Gastroesophageal sphincter (tissue), 3 donors: ENCODE measurements around the gene TRERF1.

ENCODE experiments used
- CTCF ChIP-seq, 4 experiments: fragments of 200-600 bp in 2 of 4; fragments of 450-650 bp in 2 of 4; sonication (generic) in 1 of 4; IDR thresholded peaks; one replicate each; pipeline ENCODE4 v1.5.1; 2017 to 2019; ENCODE audit warnings: antibody characterized with exemption in 4 of 4, mild to moderate bottlenecking in 2 of 4, moderate library complexity in 2 of 4
- EP300 ChIP-seq: sonication (generic); formaldehyde crosslinking; IDR thresholded peaks from one replicate; pipeline ENCODE4 v1.6.1; 2017; ENCODE audit warnings: antibody characterized with exemption, mild to moderate bottlenecking
- POLR2A ChIP-seq, 2 donors: fragments of 450-650 bp; IDR thresholded peaks; one replicate each; pipeline ENCODE4 v1.6.1; 2017; ENCODE audit warnings: antibody characterized with exemption in 2 of 2, mild to moderate bottlenecking in 2 of 2, moderate library complexity in 1 of 2
- POLR2AphosphoS5 ChIP-seq: sonication (generic); formaldehyde crosslinking; IDR thresholded peaks from one replicate; pipeline ENCODE4 v1.6.1; 2017; ENCODE audit warnings: antibody characterized with exemption

GRCh38 chr6:42251500-42251899, 200.2 kb downstream of the TRERF1 start:
- no peak for TF ChIP-seq POLR2AphosphoS5
- TF ChIP-seq CTCF (IDR thresholded peaks at IDR 0.05), result no peak
- TF ChIP-seq POLR2A (IDR thresholded peaks at IDR 0.05), result no peak
- no peak for TF ChIP-seq EP300
